GM23338 (cell line): Measurements from ENCODE around the gene FN1. TPM values are rescaled to one million over a fixed set of nuclear protein-coding genes. Genes with fewer than 3 reads are reported as not detected.

ENCODE experiments used
- ATAC-seq: fragments of 200-7000 bp; cut with Tn5 transposase; 3 replicates; pipeline ENCODE4 v1.9.1; 2020
- DNase-seq: peaks from one replicate; pipeline ENCODE4 v3.0.0-alpha.2; 2015; ENCODE audit warnings: low spot score
- H2AFZ ChIP-seq: fragments of 200-600 bp; sonication (generic); 2 replicates; pipeline ENCODE4 v1.8.0; 2016; ENCODE audit warnings: antibody characterized with exemption, mild to moderate bottlenecking, moderate library complexity
- H3F3A ChIP-seq: fragments of 200-600 bp; sonication (generic); replicated peaks from 2 replicates; pipeline ENCODE4 v1.8.0; 2017; ENCODE audit warnings: antibody characterized with exemption, mixed run types, low read depth
- H3K27ac ChIP-seq: fragments of 200-600 bp; sonication (generic); 2 replicates; pipeline ENCODE4 v1.6.1; 2016; ENCODE audit warnings: low read depth
- H3K27me3 ChIP-seq: fragments of 200-600 bp; sonication (generic); 2 replicates; pipeline ENCODE4 v1.8.0; 2016; ENCODE audit warnings: mild to moderate bottlenecking, mixed run types, moderate library complexity; ENCODE audit not compliant: insufficient read depth
- H3K36me3 ChIP-seq: fragments of 200-600 bp; sonication (generic); 2 replicates; pipeline ENCODE4 v1.8.0; 2016; ENCODE audit warnings: mild to moderate bottlenecking; ENCODE audit not compliant: insufficient read depth
- H3K4me1 ChIP-seq: fragments of 200-600 bp; sonication (generic); 2 replicates; pipeline ENCODE4 v1.8.0; 2016; ENCODE audit warnings: mild to moderate bottlenecking, moderate library complexity; ENCODE audit not compliant: insufficient read depth
- H3K4me2 ChIP-seq: fragments of 200-600 bp; sonication (generic); 2 replicates; pipeline ENCODE4 v1.7.1; 2017; ENCODE audit warnings: mixed run types
- H3K4me3 ChIP-seq: fragments of 200-600 bp; sonication (generic); 2 replicates; pipeline ENCODE4 v1.6.1; 2016; ENCODE audit warnings: mixed run types
- H3K79me2 ChIP-seq: fragments of 200-600 bp; sonication (generic); replicated peaks from 2 replicates; pipeline ENCODE4 v1.8.0; 2017; ENCODE audit warnings: mild to moderate bottlenecking; ENCODE audit not compliant: insufficient read depth
- H3K9me2 ChIP-seq: fragments of 200-600 bp; sonication (generic); 2 replicates; pipeline ENCODE4 v1.8.0; 2017; ENCODE audit not compliant: insufficient read depth
- H4K20me1 ChIP-seq: fragments of 200-600 bp; sonication (generic); replicated peaks from 2 replicates; pipeline ENCODE4 v1.8.0; 2017; ENCODE audit warnings: mild to moderate bottlenecking; ENCODE audit not compliant: insufficient read depth
- H3K27ac Mint-ChIP-seq: 2 replicates; pipeline ENCODE4 v1.8.0; 2020; ENCODE audit warnings: inconsistent platforms, mild to moderate bottlenecking, moderate library complexity, mixed read lengths
- H3K27me3 Mint-ChIP-seq: 3 replicates; pipeline ENCODE4 v1.8.0; 2022; ENCODE audit warnings: low read depth, mild to moderate bottlenecking, moderate library complexity, mixed read lengths, inconsistent platforms; ENCODE audit not compliant: insufficient read depth, poor library complexity
- H3K36me3 Mint-ChIP-seq: 3 replicates; pipeline ENCODE4 v1.8.0; 2021; ENCODE audit warnings: low read depth, mild to moderate bottlenecking, inconsistent platforms, moderate library complexity, mixed read lengths
- H3K4me1 Mint-ChIP-seq: 3 replicates; pipeline ENCODE4 v1.8.0; 2020; ENCODE audit warnings: mild to moderate bottlenecking, inconsistent platforms, mixed read lengths
- H3K4me3 Mint-ChIP-seq: 3 replicates; pipeline ENCODE4 v1.8.0; 2021; ENCODE audit warnings: moderate library complexity, mild to moderate bottlenecking, inconsistent platforms, mixed read lengths
- H3K9me3 Mint-ChIP-seq: 3 replicates; pipeline ENCODE4 v1.8.0; 2020; ENCODE audit warnings: moderate library complexity, mild to moderate bottlenecking, inconsistent platforms, mixed read lengths
- EZH2 ChIP-seq: fragments of 200-600 bp; sonication (generic); IDR thresholded peaks from one replicate; pipeline ENCODE4 v1.8.0; 2017; ENCODE audit warnings: antibody characterized with exemption, mild to moderate bottlenecking, low read depth; ENCODE audit not compliant: unreplicated experiment
- STAT1 ChIP-seq: IDR thresholded peaks from one replicate; pipeline ENCODE4 v1.6.1; 2016; ENCODE audit warnings: antibody characterized with exemption; ENCODE audit not compliant: unreplicated experiment
- ZNF114 ChIP-seq: fragments of 250-450 bp; sonication (Bioruptor Pico); IDR thresholded peaks from 2 replicates; pipeline ENCODE4 v1.5.0; 2020; ENCODE audit warnings: mild to moderate bottlenecking, moderate library complexity
- ZNF331 ChIP-seq: fragments of 250-450 bp; sonication (Bioruptor Pico); IDR thresholded peaks from 2 replicates; pipeline ENCODE4 v1.5.0; 2020; ENCODE audit warnings: low read depth, mild to moderate bottlenecking, moderate library complexity
- polyA plus RNA-seq: library from polyadenylated mRNA; unstranded; fragments of >200 nt; fragmentation: Nextera tagmentation; extraction: Ambion mirVana; gene quantifications from 2 replicates; pipeline ENCODE4 v1.2.1, GENCODE V29; 2016
- total RNA-seq: library from RNA; depleted of rRNA; stranded (reverse); fragments of >200 nt; shearing (Covaris generic); gene quantifications from 2 replicates; pipeline ENCODE4 v1.2.3, GENCODE V29; 2014
- TF ChIP-seq, protein P1 (sequence below): IDR thresholded peaks from one replicate; pipeline ENCODE4 v1.6.1; 2018; ENCODE audit warnings: antibody characterized with exemption; ENCODE audit not compliant: unreplicated experiment

The FN1 gene
- total and polyA plus RNA-seq, 2 experiments from 2014 or later: 79.6 to 255 TPM

DNA sequence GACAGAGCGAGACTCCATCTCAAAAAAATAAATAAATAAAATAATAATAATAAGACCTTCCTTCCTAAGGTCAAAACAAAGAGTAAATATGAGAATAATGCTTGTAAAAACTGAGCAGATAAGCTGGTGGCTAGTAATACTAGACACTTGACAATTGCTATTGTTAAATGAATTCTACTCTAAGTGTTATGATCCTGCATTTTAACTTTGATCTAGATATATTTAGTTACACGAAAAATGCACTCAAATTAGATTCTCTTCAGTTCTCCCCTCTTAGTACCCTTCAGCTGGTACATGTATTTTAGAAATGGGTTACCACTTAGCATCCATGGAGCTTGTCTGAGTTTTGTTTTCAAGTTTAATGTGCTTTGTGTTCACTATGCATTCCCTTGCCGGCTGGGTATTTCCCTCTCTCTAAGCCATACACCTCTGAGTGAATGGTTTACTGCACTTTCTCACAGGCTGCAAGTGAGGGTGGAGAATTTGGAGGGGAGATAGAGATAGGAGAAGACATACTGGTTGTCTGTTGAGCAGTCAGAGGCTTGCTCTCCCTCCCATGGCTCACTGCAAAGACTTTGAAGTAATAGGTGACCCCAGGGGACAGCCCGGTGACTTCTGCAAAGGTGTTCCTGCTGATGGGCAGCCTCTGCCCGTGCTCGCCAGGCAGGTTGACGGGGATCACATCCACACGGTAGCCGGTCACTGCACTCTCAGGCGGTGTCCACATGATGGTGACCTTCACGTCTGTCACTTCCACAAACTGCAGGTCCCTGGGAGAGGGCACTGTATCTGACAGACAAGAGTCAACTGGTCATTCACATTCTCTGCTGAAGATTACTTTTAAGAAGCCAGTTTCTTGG, 29.9 kb downstream of the FN1 start:
- H3K27ac ChIP-seq: no peak overlapping the region

DNA sequence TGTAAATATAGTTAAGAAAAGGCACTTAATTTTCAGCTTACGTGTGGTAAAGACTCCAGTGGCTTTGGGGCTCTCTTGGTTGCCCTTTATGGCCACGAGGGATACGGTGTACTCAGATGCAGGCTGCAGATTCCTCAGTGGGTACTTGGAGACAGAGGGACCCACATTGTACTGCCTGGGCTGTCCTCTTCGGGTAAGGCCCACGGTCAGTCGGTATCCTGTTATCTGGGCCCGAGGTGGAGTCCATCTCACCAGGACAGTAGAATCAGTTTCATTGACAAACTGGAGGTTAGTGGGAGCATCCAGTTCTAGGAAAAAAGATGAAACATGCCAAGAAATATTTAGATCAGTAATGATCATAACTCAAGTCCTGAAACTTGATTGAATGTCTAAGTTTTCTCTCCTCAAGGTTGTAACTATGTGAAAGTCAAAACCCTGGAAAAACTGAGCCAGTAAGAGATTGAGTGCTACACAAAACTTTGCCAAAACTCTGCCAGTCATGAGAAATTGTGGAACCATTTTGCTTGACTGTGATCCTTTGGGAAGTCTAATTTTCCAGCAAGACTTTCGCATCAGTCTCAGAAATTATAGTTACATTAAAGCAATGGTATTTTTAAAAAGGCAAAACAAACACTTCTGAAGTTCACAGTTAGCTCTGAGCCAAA, 31.4 kb downstream of the FN1 start:
- no peak for DNase-seq
- H3K9me3 Mint-ChIP-seq: no peaks in the 10 kb centered on the region
- no peaks in the 10 kb centered on the region for H4K20me1 ChIP-seq
- H3K4me3 ChIP-seq: no peak overlapping the region
- ATAC-seq: no peak
- H3K79me2 ChIP-seq: no peaks in the 10 kb centered on the region
- H3K4me2 ChIP-seq: no peak overlapping the region
- H3F3A ChIP-seq: no peaks in the 10 kb centered on the region
- H3K27me3 ChIP-seq: no peaks in the 10 kb centered on the region
- H2AFZ ChIP-seq: no peak overlapping the region
- no peak overlapping the region for H3K4me3 Mint-ChIP-seq
- no peaks in the 10 kb centered on the region for H3K4me1 ChIP-seq
- H3K27me3 Mint-ChIP-seq: no peaks in the 10 kb centered on the region
- peaks cover 27% of the 10 kb centered on the region for H3K36me3 Mint-ChIP-seq
- peaks cover 40% of the 10 kb centered on the region for H3K36me3 ChIP-seq
- H3K27ac ChIP-seq: no peak overlapping the region
- TF ChIP-seq ZNF331 (CRISPR knock-in tag): no peak
- TF ChIP-seq ZNF114: no peak
- no peaks in the 10 kb centered on the region for H3K9me2 ChIP-seq
- H3K4me1 Mint-ChIP-seq: peaks cover 6% of the 10 kb centered on the region; the same call in 2 of the 3 replicates
- H3K27ac Mint-ChIP-seq: no peak overlapping the region

More for the DNA sequence above, 29.9 kb downstream of the FN1 start:
- H4K20me1 ChIP-seq: no peaks in the 10 kb centered on the region
- no peak overlapping the region for H2AFZ ChIP-seq
- TF ChIP-seq STAT1 (no peak), EZH2 (no peak)
- TF ChIP-seq, protein P1, sequence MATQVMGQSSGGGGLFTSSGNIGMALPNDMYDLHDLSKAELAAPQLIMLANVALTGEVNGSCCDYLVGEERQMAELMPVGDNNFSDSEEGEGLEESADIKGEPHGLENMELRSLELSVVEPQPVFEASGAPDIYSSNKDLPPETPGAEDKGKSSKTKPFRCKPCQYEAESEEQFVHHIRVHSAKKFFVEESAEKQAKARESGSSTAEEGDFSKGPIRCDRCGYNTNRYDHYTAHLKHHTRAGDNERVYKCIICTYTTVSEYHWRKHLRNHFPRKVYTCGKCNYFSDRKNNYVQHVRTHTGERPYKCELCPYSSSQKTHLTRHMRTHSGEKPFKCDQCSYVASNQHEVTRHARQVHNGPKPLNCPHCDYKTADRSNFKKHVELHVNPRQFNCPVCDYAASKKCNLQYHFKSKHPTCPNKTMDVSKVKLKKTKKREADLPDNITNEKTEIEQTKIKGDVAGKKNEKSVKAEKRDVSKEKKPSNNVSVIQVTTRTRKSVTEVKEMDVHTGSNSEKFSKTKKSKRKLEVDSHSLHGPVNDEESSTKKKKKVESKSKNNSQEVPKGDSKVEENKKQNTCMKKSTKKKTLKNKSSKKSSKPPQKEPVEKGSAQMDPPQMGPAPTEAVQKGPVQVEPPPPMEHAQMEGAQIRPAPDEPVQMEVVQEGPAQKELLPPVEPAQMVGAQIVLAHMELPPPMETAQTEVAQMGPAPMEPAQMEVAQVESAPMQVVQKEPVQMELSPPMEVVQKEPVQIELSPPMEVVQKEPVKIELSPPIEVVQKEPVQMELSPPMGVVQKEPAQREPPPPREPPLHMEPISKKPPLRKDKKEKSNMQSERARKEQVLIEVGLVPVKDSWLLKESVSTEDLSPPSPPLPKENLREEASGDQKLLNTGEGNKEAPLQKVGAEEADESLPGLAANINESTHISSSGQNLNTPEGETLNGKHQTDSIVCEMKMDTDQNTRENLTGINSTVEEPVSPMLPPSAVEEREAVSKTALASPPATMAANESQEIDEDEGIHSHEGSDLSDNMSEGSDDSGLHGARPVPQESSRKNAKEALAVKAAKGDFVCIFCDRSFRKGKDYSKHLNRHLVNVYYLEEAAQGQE: no peak
- H3K9me2 ChIP-seq: no peaks in the 10 kb centered on the region
- peaks cover 6% of the 10 kb centered on the region; the same call in 2 of the 3 replicates for H3K4me1 Mint-ChIP-seq
- H3K36me3 ChIP-seq: peaks cover 45% of the 10 kb centered on the region
- no peaks in the 10 kb centered on the region for H3K27me3 Mint-ChIP-seq
- no peaks in the 10 kb centered on the region for H3K79me2 ChIP-seq
- no peaks in the 10 kb centered on the region for H3K27me3 ChIP-seq
- ATAC-seq (no peak), DNase-seq (no peak)
- no peaks in the 10 kb centered on the region for H3K4me1 ChIP-seq
- H3K9me3 Mint-ChIP-seq: no peaks in the 10 kb centered on the region
- peaks cover 32% of the 10 kb centered on the region for H3K36me3 Mint-ChIP-seq
- no peaks in the 10 kb centered on the region for H3F3A ChIP-seq
- no peak overlapping the region for H3K4me2 ChIP-seq
- H3K27ac Mint-ChIP-seq: 0 out of 2 replicates have a peak overlapping the region, but pooled peaks have one; percentile 43
- no peak overlapping the region for H3K4me3 Mint-ChIP-seq
- H3K4me3 ChIP-seq: no peak overlapping the region
